Stimulated activated naive CD4-positive, alpha-beta T cell (primary cell): ENCODE results near the gene ERP29.
"Not testable (repeated sequence)": the region's sequence is repeated elsewhere in the genome, so short reads cannot be mapped to it uniquely, and the experiment has no call there.

Experiments
- DNase-seq, 6 experiments: peaks; one replicate each; lab custom pipeline; 2025; lab: John Stamatoyannopoulos, UW

The ERP29 gene

GRCh38 chr12:112001576-112001975, 11.7 kb upstream of the ERP29 start:
- no peak for DNase-seq

DNA sequence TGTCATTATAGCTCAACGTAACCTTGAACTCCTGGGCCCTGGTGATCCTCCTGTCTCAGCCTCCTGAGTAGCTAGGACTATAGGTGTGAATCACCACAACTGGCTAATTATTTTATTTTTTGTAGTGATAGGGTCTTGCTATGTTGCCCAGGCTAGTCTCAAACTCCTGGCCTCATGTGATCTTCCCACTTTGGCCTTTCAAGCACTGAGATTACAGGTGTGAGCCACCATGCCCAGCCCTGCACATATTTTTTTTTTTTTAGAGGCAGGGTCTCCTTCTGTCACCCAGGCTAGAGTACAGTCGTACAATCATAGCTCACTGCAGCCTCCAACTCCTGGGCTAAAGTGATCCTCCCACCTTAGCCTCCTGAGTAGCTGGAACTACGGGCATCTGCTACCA, 9.2 kb upstream of the ERP29 start:
- DNase-seq = no peak

- DNase-seq = no peak
These were observed 7.5 kb upstream of the ERP29 start for GRCh38 chr12:112005419-112006395.

GRCh38 chr12:112007945-112008344, 5.3 kb upstream of the ERP29 start:
- no peak for DNase-seq

GRCh38 chr12:112008918-112009317, 4.3 kb upstream of the ERP29 start:
- no peak for DNase-seq

- DNase-seq = not testable (repeated sequence)
These were observed 3.6 kb upstream of the ERP29 start for GRCh38 chr12:112009596-112009995.

GRCh38 chr12:112010415-112011344, 2.5 kb upstream of the ERP29 start:
- DNase-seq = no peak

DNA sequence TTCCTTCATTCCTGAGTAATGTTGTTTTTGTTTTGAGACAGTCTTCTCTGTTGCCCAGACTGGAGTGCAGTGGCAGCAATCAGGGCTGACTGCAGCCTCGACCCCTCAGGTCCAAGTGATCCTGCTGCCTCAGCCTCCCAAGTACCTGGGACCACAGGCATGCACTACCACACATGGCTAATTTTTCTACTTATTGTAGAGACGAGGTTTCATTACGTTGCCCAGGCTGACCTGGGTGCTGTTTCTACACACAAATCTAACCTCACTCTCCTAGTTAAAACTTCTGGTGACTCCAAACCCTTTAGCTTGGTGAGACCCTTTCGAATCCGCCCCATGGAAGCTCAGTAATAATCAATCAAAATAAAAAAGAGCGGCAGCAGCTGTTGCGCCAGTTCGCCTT, 1.5 kb upstream of the ERP29 start:
- DNase-seq = no peak

DNA sequence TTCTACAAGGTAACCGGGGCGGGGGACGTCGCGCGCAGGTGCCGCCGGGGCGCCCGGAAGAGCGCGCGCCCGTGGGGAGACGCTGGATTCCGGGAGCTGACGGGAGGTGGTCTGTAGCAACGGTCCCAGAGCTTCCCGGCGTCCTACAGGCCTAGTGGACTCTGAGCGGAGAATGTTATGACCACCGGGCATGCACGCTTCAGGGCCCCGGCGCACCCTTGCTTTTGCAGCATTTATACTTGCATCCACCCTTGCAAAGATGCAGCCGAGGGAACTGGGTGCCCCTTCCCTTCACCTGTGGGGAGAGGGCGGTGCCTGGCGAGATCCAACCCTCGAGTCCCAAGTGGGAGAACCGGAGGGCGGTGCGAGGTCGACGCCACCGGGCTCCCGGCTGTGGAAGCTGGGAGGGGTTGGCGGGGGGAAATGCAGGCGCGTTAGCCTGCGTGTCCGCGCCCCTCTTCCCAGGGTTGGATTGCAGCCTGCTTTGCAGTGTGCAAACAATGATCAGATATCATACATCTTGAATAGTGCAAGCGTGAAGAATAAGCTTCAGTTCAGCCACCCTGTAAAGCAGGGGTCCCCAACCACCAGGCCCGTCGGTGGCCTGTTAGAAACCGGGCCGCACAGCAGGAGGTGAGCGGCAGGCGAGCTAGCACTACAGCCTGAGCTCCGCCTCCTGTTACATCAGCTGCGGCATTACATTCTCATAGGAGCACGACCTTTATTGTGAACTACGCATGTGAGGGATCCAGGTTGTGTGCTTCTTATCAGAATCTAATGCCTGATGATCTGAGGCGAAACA, 576 bp downstream of the ERP29 start:
- peak; percentile 51 to 67 (median 62) for DNase-seq

DNA sequence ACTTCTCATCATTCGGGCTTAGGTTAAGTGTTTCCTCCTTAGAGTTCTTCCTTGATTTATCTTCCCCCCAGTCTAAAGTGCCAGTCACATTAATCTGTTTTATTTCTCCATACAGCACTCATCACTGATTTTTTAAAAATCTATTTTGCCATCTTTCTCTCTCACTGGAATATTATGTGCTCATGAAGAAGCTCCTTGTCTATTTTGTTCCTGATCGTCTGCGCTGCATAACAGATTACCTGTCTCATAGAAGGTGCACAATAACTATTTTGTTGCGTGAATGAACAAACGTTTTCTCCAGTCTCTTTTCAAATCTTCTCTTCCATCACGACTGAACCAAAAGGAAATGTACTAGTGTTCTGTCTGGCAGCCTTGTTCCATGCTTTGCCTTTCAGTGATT, 2.7 kb downstream of the ERP29 start:
- no peak for DNase-seq

DNA sequence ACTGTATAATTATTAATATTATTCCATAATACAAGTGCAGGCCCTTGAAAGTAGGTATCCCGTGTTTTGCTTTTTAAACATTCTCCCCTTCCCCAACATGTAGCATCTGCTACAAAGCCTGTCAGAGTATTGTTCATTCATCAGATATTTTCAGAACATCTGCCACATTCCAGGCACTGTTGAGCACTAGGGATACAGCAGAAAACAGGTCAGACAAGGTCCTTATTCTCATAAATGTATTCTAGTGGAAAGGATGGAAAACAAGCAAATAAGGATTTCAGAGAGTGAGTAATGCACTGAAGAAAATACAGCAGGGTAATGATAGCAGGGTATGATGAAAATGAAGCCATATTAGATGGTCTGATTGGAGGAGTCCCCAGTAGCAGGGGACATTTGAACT, 3.8 kb downstream of the ERP29 start:
- no peak for DNase-seq

DNA sequence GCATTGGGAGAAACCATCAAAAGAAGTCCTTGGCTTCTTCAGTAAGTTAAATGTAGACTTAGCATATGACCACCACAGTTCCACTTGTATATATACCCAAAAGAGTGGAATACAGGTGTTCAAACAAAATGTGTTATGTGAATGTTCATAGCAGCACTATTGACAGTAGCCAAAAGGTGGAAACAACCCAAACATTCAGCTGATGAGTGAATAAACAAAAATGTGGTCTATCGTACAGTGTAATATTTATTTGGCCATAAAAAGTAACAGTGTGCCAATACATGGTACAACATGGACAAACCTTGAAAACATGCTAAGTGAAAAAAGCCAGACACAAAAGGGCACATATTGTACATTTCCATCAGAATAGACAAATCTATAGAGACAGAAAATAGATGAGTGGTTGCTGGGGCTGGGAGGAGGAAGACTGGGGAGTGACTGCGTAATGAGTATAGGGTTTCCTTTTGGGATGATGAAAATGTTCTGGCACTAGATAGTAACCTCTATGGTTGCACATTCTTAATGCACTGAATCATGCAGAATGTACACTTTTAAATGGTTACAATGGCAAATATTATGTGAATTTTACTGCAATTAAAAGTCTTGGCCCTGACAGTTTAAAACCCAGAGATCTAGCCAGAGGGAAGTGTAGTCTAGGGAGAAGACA, 5.5 kb downstream of the ERP29 start:
- no peak for DNase-seq

DNA sequence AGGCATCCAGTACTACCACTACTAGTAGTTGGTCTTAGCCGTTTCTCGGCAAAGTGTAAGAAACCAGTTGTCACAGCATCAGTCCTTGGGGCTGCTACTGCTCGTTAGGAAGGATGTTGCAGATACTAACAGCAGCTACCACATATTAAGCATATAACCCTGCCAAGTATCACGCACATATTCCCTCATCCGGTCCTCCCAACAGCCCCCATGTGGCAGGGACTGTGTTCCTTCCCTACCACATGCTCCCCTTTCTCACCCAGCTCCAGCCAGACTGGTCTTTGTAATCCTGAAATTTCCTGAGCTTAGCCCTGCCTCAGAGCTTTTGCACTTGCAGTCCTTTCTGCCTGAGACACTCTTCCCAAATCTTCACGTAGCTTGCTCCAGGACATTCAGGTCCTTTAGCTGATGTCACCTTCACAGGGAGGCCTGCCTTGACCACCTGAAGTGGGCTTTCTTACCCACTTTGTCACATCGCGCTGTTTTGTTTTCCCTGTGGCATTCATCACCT, 7.8 kb downstream of the ERP29 start:
- DNase-seq = no peak

DNA sequence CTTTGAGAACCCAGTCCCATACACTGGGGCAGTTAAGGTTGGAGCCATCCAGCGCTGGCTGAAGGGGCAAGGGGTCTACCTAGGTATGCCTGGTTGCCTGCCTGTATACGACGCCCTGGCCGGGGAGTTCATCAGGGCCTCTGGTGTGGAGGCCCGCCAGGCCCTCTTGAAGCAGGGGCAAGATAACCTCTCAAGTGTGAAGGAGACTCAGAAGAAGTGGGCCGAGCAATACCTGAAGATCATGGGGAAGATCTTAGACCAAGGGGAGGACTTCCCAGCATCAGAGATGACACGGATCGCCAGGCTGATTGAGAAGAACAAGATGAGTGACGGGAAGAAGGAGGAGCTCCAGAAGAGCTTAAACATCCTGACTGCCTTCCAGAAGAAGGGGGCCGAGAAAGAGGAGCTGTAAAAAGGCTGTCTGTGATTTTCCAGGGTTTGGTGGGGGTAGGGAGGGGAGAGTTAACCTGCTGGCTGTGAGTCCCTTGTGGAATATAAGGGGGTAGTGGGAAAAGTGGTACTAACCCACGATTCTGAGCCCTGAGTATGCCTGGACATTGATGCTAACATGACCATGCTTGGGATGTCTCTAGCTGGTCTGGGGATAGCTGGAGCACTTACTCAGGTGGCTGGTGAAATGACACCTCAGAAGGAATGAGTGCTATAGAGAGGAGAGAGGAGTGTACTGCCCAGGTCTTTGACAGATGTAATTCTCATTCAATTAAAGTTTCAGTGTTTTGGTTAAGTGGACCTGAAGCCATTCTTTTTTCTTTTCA, 9.2 kb downstream of the ERP29 start:
- no peak for DNase-seq

- no peak for DNase-seq
These were observed 10.7 kb downstream of the ERP29 start for GRCh38 chr12:112023759-112024396.

GRCh38 chr12:112025808-112026375, 12.7 kb downstream of the ERP29 start:
- DNase-seq = no peak

DNA sequence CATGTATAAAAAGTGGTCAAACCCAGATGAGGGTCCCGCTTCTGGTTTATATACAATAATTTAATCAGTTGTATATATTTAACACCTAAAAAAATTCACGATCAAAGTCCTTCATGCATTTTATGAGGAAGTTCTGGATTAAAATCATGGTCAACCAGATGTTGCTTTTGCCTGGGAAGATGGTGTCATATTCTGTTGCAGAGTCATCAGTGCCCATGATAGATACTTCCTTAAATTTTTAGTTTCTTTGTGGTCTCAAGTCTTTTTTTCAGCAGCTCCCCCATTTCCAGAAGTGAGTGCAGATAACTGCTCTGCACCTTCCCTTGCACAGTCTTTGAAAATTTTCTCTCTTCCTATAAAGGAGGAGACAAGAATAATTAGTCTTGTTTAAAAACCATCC, 16.1 kb downstream of the ERP29 start:
- DNase-seq = no peak

DNA sequence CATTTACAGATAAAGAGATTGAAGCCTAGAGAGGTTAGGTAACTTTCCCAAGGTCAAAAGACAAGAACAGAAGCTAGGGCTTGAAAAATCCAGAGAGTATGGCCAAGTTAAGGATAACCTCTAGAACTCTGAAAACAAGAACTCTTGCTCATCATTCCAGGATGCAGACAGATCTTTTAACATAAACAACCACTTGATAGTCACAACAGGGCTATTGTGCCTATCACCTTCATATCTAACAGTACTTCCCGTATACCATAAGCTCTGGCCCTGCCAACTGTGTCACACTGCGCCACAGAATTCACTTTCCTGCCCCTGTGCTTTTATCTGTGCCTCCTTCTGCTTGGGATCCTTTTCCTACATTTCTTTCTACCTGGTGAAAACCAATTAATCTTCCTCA, 18.2 kb downstream of the ERP29 start:
- DNase-seq = no peak

- no peak for DNase-seq
These were observed 19.1 kb downstream of the ERP29 start for GRCh38 chr12:112032292-112032691.
